Colon (tissue), 2 donors: Measurements from ENCODE around the gene GNG7.
"Not testable (repeated sequence)": the region's sequence is repeated elsewhere in the genome, so short reads cannot be mapped to it uniquely, and the experiment has no call there.

ENCODE experiments used
- FAIRE-seq: peaks from 2 replicates; lab custom pipeline; 2012; peaks lifted over from hg19 to GRCh38; lab: Jason Lieb, UNC
- donor health status: control.
- donor health status: control.

GNG7 gene

GRCh38 chr19:2602391-2603181 lies 99.9 kb downstream of the GNG7 start:
- FAIRE-seq, result no peak

GRCh38 chr19:2600914-2601870 lies 101.3 kb downstream of the GNG7 start:
- FAIRE-seq, result no peak

GRCh38 chr19:2594319-2594718 lies 108.2 kb downstream of the GNG7 start:
- FAIRE-seq, result no peak

GRCh38 chr19:2592824-2593223 lies 109.7 kb downstream of the GNG7 start:
- FAIRE-seq, result no peak

GRCh38 chr19:2591537-2592291 lies 110.8 kb downstream of the GNG7 start:
- FAIRE-seq, result no peak

- FAIRE-seq, result no peak
Observed at GRCh38 chr19:2590630-2591399, 111.7 kb downstream of the GNG7 start.

- no peak for FAIRE-seq
Observed at GRCh38 chr19:2589441-2589840, 113.1 kb downstream of the GNG7 start.

- FAIRE-seq, result no peak
Observed at GRCh38 chr19:2588081-2588777, 114.3 kb downstream of the GNG7 start.

GRCh38 chr19:2587001-2587719 lies 115.3 kb downstream of the GNG7 start:
- no peak for FAIRE-seq

GRCh38 chr19:2586196-2586595 lies 116.3 kb downstream of the GNG7 start:
- no peak for FAIRE-seq

- FAIRE-seq, result no peak
Observed at GRCh38 chr19:2584002-2584401, 118.5 kb downstream of the GNG7 start.

- FAIRE-seq, result no peak
Observed at GRCh38 chr19:2582984-2583956, 119.2 kb downstream of the GNG7 start.

- not testable (repeated sequence) for FAIRE-seq
Observed at GRCh38 chr19:2580396-2580795, 122.1 kb downstream of the GNG7 start.

GRCh38 chr19:2579678-2580280 lies 122.7 kb downstream of the GNG7 start:
- no peak for FAIRE-seq

GRCh38 chr19:2578901-2579677 lies 123.4 kb downstream of the GNG7 start:
- FAIRE-seq, result no peak

GRCh38 chr19:2578391-2578890 lies 124.1 kb downstream of the GNG7 start:
- no peak for FAIRE-seq

- no peak for FAIRE-seq
Observed at GRCh38 chr19:2577722-2578335, 124.7 kb downstream of the GNG7 start.
